Activated naive CD8-positive, alpha-beta T cell (primary cell): Measurements from ENCODE around the gene MARCHF11.

Source experiments
- H3K27ac Mint-ChIP-seq: one replicate; pipeline ENCODE4 v1.8.0; 2021; ENCODE audit warnings: mixed read lengths
- H3K27me3 Mint-ChIP-seq: one replicate; pipeline ENCODE4 v1.8.0; 2021; ENCODE audit warnings: mixed read lengths
- H3K36me3 Mint-ChIP-seq: one replicate; pipeline ENCODE4 v1.8.0; 2021; ENCODE audit warnings: mixed read lengths
- H3K4me1 Mint-ChIP-seq: one replicate; pipeline ENCODE4 v1.8.0; 2021; ENCODE audit warnings: low read depth, mixed read lengths
- H3K4me3 Mint-ChIP-seq: one replicate; pipeline ENCODE4 v1.8.0; 2021; ENCODE audit warnings: mild to moderate bottlenecking, mixed read lengths
- H3K9me3 Mint-ChIP-seq: one replicate; pipeline ENCODE4 v1.8.0; 2021; ENCODE audit warnings: low read depth, mixed read lengths

The MARCHF11 gene

GRCh38 chr5:16090270-16090669, 89.3 kb downstream of the MARCHF11 start:
- no peak overlapping the region for H3K27ac Mint-ChIP-seq
- no peak overlapping the region for H3K4me3 Mint-ChIP-seq
- no peaks in the 10 kb centered on the region for H3K9me3 Mint-ChIP-seq
- no peaks in the 10 kb centered on the region for H3K4me1 Mint-ChIP-seq
- peaks cover 5% of the 10 kb centered on the region for H3K27me3 Mint-ChIP-seq
- no peaks in the 10 kb centered on the region for H3K36me3 Mint-ChIP-seq

GRCh38 chr5:16082982-16083381, 96.6 kb downstream of the MARCHF11 start:
- Mint-ChIP-seq H3K27me3 (peaks cover 5% of the 10 kb centered on the region), H3K27ac (no peak overlapping the region), H3K4me3 (no peak overlapping the region), H3K4me1 (no peaks in the 10 kb centered on the region), H3K9me3 (no peaks in the 10 kb centered on the region), H3K36me3 (no peaks in the 10 kb centered on the region)

GRCh38 chr5:16082053-16082452, 97.5 kb downstream of the MARCHF11 start:
- Mint-ChIP-seq H3K4me3 (no peak overlapping the region), H3K27ac (no peak overlapping the region), H3K27me3 (peaks cover 5% of the 10 kb centered on the region), H3K36me3 (no peaks in the 10 kb centered on the region), H3K4me1 (no peaks in the 10 kb centered on the region), H3K9me3 (no peaks in the 10 kb centered on the region)

- Mint-ChIP-seq H3K9me3 (no peaks in the 10 kb centered on the region), H3K4me3 (no peak overlapping the region), H3K4me1 (no peaks in the 10 kb centered on the region), H3K27me3 (peaks cover 5% of the 10 kb centered on the region), H3K36me3 (no peaks in the 10 kb centered on the region), H3K27ac (no peak overlapping the region)
These were observed 98.1 kb downstream of the MARCHF11 start for GRCh38 chr5:16081376-16081955.

- Mint-ChIP-seq H3K27me3 (peaks cover 4% of the 10 kb centered on the region), H3K4me1 (no peaks in the 10 kb centered on the region), H3K9me3 (no peaks in the 10 kb centered on the region), H3K4me3 (no peak overlapping the region), H3K27ac (no peak overlapping the region), H3K36me3 (no peaks in the 10 kb centered on the region)
These were observed 102.9 kb downstream of the MARCHF11 start for GRCh38 chr5:16076657-16077056.

- no peaks in the 10 kb centered on the region for H3K9me3 Mint-ChIP-seq
- no peaks in the 10 kb centered on the region for H3K4me1 Mint-ChIP-seq
- no peak overlapping the region for H3K4me3 Mint-ChIP-seq
- H3K27ac Mint-ChIP-seq = no peak overlapping the region
- H3K36me3 Mint-ChIP-seq = no peaks in the 10 kb centered on the region
- H3K27me3 Mint-ChIP-seq = no peaks in the 10 kb centered on the region
These were observed 105.2 kb downstream of the MARCHF11 start for GRCh38 chr5:16074358-16074757.

- no peak overlapping the region for H3K4me3 Mint-ChIP-seq
- no peaks in the 10 kb centered on the region for H3K9me3 Mint-ChIP-seq
- H3K4me1 Mint-ChIP-seq = no peaks in the 10 kb centered on the region
- no peak overlapping the region for H3K27ac Mint-ChIP-seq
- H3K27me3 Mint-ChIP-seq = no peaks in the 10 kb centered on the region
- no peaks in the 10 kb centered on the region for H3K36me3 Mint-ChIP-seq
These were observed 107.0 kb downstream of the MARCHF11 start for GRCh38 chr5:16072616-16073015.

- H3K27ac Mint-ChIP-seq = no peak overlapping the region
- no peak overlapping the region for H3K4me3 Mint-ChIP-seq
- no peaks in the 10 kb centered on the region for H3K9me3 Mint-ChIP-seq
- no peaks in the 10 kb centered on the region for H3K36me3 Mint-ChIP-seq
- no peaks in the 10 kb centered on the region for H3K4me1 Mint-ChIP-seq
- H3K27me3 Mint-ChIP-seq = no peaks in the 10 kb centered on the region
These were observed 112.2 kb downstream of the MARCHF11 start for GRCh38 chr5:16067415-16067814.

- H3K36me3 Mint-ChIP-seq = no peaks in the 10 kb centered on the region
- H3K9me3 Mint-ChIP-seq = no peaks in the 10 kb centered on the region
- no peaks in the 10 kb centered on the region for H3K27me3 Mint-ChIP-seq
- no peak overlapping the region for H3K27ac Mint-ChIP-seq
- no peak overlapping the region for H3K4me3 Mint-ChIP-seq
- no peaks in the 10 kb centered on the region for H3K4me1 Mint-ChIP-seq
These were observed 112.8 kb downstream of the MARCHF11 start for GRCh38 chr5:16066810-16067209.

GRCh38 chr5:16066320-16066719, 113.3 kb downstream of the MARCHF11 start:
- no peaks in the 10 kb centered on the region for H3K36me3 Mint-ChIP-seq
- no peaks in the 10 kb centered on the region for H3K9me3 Mint-ChIP-seq
- H3K27ac Mint-ChIP-seq = no peak overlapping the region
- no peak overlapping the region for H3K4me3 Mint-ChIP-seq
- H3K4me1 Mint-ChIP-seq = no peaks in the 10 kb centered on the region
- no peaks in the 10 kb centered on the region for H3K27me3 Mint-ChIP-seq

- Mint-ChIP-seq H3K4me3 (no peak overlapping the region), H3K4me1 (no peaks in the 10 kb centered on the region), H3K27me3 (no peaks in the 10 kb centered on the region), H3K27ac (no peak overlapping the region), H3K36me3 (no peaks in the 10 kb centered on the region), H3K9me3 (no peaks in the 10 kb centered on the region)
These were observed 113.8 kb downstream of the MARCHF11 start for GRCh38 chr5:16065831-16066230.

- no peak overlapping the region for H3K4me3 Mint-ChIP-seq
- H3K9me3 Mint-ChIP-seq = no peaks in the 10 kb centered on the region
- H3K27ac Mint-ChIP-seq = no peak overlapping the region
- H3K36me3 Mint-ChIP-seq = no peaks in the 10 kb centered on the region
- H3K27me3 Mint-ChIP-seq = no peaks in the 10 kb centered on the region
- no peaks in the 10 kb centered on the region for H3K4me1 Mint-ChIP-seq
These were observed 115.3 kb downstream of the MARCHF11 start for GRCh38 chr5:16064135-16064893.

GRCh38 chr5:16061163-16061562, 118.4 kb downstream of the MARCHF11 start:
- no peaks in the 10 kb centered on the region for H3K36me3 Mint-ChIP-seq
- no peaks in the 10 kb centered on the region for H3K4me1 Mint-ChIP-seq
- no peak overlapping the region for H3K4me3 Mint-ChIP-seq
- peaks cover 3% of the 10 kb centered on the region for H3K9me3 Mint-ChIP-seq
- H3K27me3 Mint-ChIP-seq = no peaks in the 10 kb centered on the region
- no peak overlapping the region for H3K27ac Mint-ChIP-seq

- H3K4me3 Mint-ChIP-seq = no peak overlapping the region
- no peaks in the 10 kb centered on the region for H3K36me3 Mint-ChIP-seq
- peaks cover 3% of the 10 kb centered on the region for H3K9me3 Mint-ChIP-seq
- no peaks in the 10 kb centered on the region for H3K4me1 Mint-ChIP-seq
- H3K27ac Mint-ChIP-seq = no peak overlapping the region
- H3K27me3 Mint-ChIP-seq = no peaks in the 10 kb centered on the region
These were observed 122.3 kb downstream of the MARCHF11 start for GRCh38 chr5:16057277-16057676.

- Mint-ChIP-seq H3K27ac (no peak overlapping the region), H3K27me3 (no peaks in the 10 kb centered on the region), H3K36me3 (no peaks in the 10 kb centered on the region), H3K4me1 (no peaks in the 10 kb centered on the region), H3K4me3 (no peak overlapping the region), H3K9me3 (no peaks in the 10 kb centered on the region)
These were observed 128.3 kb downstream of the MARCHF11 start for GRCh38 chr5:16051246-16051755.

- H3K4me3 Mint-ChIP-seq = no peak overlapping the region
- H3K9me3 Mint-ChIP-seq = no peaks in the 10 kb centered on the region
- H3K27me3 Mint-ChIP-seq = no peaks in the 10 kb centered on the region
- H3K27ac Mint-ChIP-seq = no peak overlapping the region
- no peaks in the 10 kb centered on the region for H3K36me3 Mint-ChIP-seq
- H3K4me1 Mint-ChIP-seq = no peaks in the 10 kb centered on the region
These were observed 129.2 kb downstream of the MARCHF11 start for GRCh38 chr5:16050414-16050813.
